Adrenal gland (tissue), 12 donors: ENCODE measurements around the gene EYA4. TPM values are rescaled to one million over a fixed set of nuclear protein-coding genes. Genes with fewer than 3 reads are reported as not detected.

Experiments used
- DNase-seq, 7 donors: peaks; one replicate each; pipeline ENCODE4 v3.0.0-alpha.2; 2019 to 2020
- H3K27ac ChIP-seq, 5 donors: fragments of 200-600 bp; sonication (generic) in 4 of 5; 1 replicate in 3 of 5; 2 replicates in 2 of 5; pipeline versions ENCODE4 v1.5.1 to v1.8.0; 2016 to 2020; ENCODE audit warnings: mild to moderate bottlenecking in 1 of 5
- H3K27me3 ChIP-seq: fragments of 200-600 bp; 2 replicates; pipeline ENCODE4 v1.8.0; 2021
- H3K36me3 ChIP-seq, 2 donors: fragments of 200-600 bp; replicated peaks in 1 of 2; 1 replicate in 1 of 2; 2 replicates in 1 of 2; pipeline versions ENCODE4 v1.5.1 to v1.8.0; 2018 to 2022
- H3K4me1 ChIP-seq, 2 donors: fragments of 200-600 bp; replicated peaks in 1 of 2; 1 replicate in 1 of 2; 2 replicates in 1 of 2; pipeline versions ENCODE4 v1.5.1 to v1.8.0; 2018 to 2021
- H3K4me3 ChIP-seq, 4 donors: fragments of 200-600 bp; sonication (generic) in 3 of 4; one replicate each; pipeline ENCODE4 v1.5.1; 2016 to 2018
- H3K9me3 ChIP-seq, 3 donors: fragments of 200-600 bp; sonication (generic) in 1 of 3; replicated peaks in 1 of 3; 1 replicate in 2 of 3; 2 replicates in 1 of 3; pipeline versions ENCODE4 v1.5.1 to v1.8.0; 2016 to 2021
- CTCF ChIP-seq, 6 experiments: fragments of 450-650 bp in 4 of 6; fragments of 200-600 bp in 2 of 6; sonication (generic) in 1 of 6; IDR thresholded peaks; 1 replicate in 5 of 6; 2 replicates in 1 of 6; pipeline versions ENCODE4 v1.5.1 to v1.8.0; 2016 to 2021; ENCODE audit warnings: antibody characterized with exemption in 6 of 6, mild to moderate bottlenecking in 2 of 6, moderate library complexity in 1 of 6
- POLR2A ChIP-seq, 2 donors: fragments of 450-650 bp; IDR thresholded peaks; one replicate each; pipeline ENCODE4 v1.6.1; 2017; ENCODE audit warnings: antibody characterized with exemption in 2 of 2, mild to moderate bottlenecking in 2 of 2, moderate library complexity in 1 of 2
- WGBS, 4 donors: extraction: QIAGEN DNeasy Blood & Tissue Kit in 2 of 4; methylation state at CpG; one replicate each; pipeline versions ENCODE4 v1.1.5 to v1.1.7; 2013 to 2017; 5-methylcytosine and 5-hydroxymethylcytosine counted together
- intact Hi-C, 2 donors: fragments of 100-400 bp; cut with DNase I; formaldehyde crosslinking; loops; one replicate each; pipeline versions ENCODE4 v1.14.1 to v1.15.0; 2022 to 2023
- polyA plus RNA-seq, 3 donors: library from polyadenylated mRNA; stranded (reverse); fragments of 200-250 nt in 2 of 3; fragments of 350-450 nt in 1 of 3; fragmentation: Illumina TruSeq in 1 of 3; extraction: RNeasy Lipid Tissue Mini Kit (QIAGEN cat#74804) in 1 of 3; gene quantifications; one replicate each; pipeline ENCODE4 v1.2.3, GENCODE V29; 2013 to 2014
- total RNA-seq, 9 donors: library from RNA; depleted of rRNA in 4 of 9; stranded (reverse); fragments of >200 nt in 4 of 9; fragments of 120-200 nt in 1 of 9; fragmentation: NEBNext Ultra II Directional in 1 of 9; extraction: Animal tissue kit (Norgen Biotek cat#: 25700) in 1 of 9; gene quantifications; one replicate each; pipeline versions ENCODE4 v1.1.0 to v1.2.4, GENCODE V29; 2013 to 2023
- donor health status: healthy with polysubstance abuse.
- donor health status: Bipolar disorder and iron deficiency.
- donor health status: DM: yes; HTN: yes; CAD: no.
- donor health status: DM: no; HTN: no; CAD: no.
- donor health status: DM: no; HTN: no; CAD: no.
- donor health status: DM: yes; HTN: yes; CAD: no.

The EYA4 gene
- total and polyA plus RNA-seq, 12 donors, result 0.17 to 6.3 (median 1.6) TPM

DNA sequence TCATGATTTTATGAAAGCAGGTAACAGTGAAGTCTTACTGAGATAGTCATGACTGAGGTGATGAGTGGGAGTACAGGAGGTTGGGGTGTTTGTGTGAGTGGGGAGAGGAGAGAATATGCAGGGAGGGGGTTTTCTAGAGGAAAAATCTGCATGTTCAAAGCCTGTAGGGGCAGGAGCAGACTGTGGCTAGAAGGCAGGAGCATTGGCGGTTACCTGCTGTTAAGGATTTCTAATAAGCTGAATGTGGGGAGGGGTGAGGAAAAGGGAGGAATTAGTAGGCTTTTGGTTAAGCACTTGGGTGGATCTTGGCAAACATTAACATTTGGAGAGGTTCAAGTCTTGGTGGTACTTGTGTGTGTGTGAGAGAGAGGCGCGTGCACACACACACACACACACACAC, 70.8 kb downstream of the EYA4 start:
- no peak for DNase-seq
- 69 to 95% (median 79%) methylated on average over 3 of the region's 3 CpGs for WGBS, 4 donors
- Histone ChIP-seq H3K36me3 (no peaks in the 10 kb centered on the region), H3K27ac (no peak overlapping the region), H3K4me3 (no peak overlapping the region), H3K9me3 (no peaks in the 10 kb centered on the region), H3K4me1 (no peaks in the 10 kb centered on the region), H3K27me3 (no peaks in the 10 kb centered on the region)
- intact Hi-C loops, result no loop called here
- TF ChIP-seq CTCF (IDR thresholded peaks at IDR 0.05), result no peak
- no peak for TF ChIP-seq POLR2A (IDR thresholded peaks at IDR 0.05)

- Histone ChIP-seq H3K4me1 (no peaks in the 10 kb centered on the region), H3K27me3 (no peaks in the 10 kb centered on the region), H3K4me3 (no peak overlapping the region), H3K36me3 (no peaks in the 10 kb centered on the region), H3K27ac (no peak overlapping the region), H3K9me3 (no peaks in the 10 kb centered on the region)
- intact Hi-C loops, result no loop called here
- DNase-seq, result no peak
- no peak for TF ChIP-seq CTCF (IDR thresholded peaks at IDR 0.05)
- TF ChIP-seq POLR2A (IDR thresholded peaks at IDR 0.05), result no peak
- 83 to 91% (median 91%) methylated on average over 1 of the region's 1 CpG for WGBS, 4 donors
Measured at GRCh38 chr6:133313068-133313467, 71.9 kb downstream of the EYA4 start.

GRCh38 chr6:133314947-133315346, 73.8 kb downstream of the EYA4 start:
- intact Hi-C loops, result no loop called here
- DNase-seq, result no peak
- Histone ChIP-seq H3K27ac (no peak overlapping the region), H3K4me1 (no peaks in the 10 kb centered on the region), H3K27me3 (no peaks in the 10 kb centered on the region), H3K9me3 (no peaks in the 10 kb centered on the region), H3K36me3 (no peaks in the 10 kb centered on the region), H3K4me3 (no peak overlapping the region)
- 86 to 90% (median 89%) methylated on average over 4 of the region's 4 CpGs for WGBS, 4 donors
- TF ChIP-seq POLR2A (IDR thresholded peaks at IDR 0.05), result no peak

DNA sequence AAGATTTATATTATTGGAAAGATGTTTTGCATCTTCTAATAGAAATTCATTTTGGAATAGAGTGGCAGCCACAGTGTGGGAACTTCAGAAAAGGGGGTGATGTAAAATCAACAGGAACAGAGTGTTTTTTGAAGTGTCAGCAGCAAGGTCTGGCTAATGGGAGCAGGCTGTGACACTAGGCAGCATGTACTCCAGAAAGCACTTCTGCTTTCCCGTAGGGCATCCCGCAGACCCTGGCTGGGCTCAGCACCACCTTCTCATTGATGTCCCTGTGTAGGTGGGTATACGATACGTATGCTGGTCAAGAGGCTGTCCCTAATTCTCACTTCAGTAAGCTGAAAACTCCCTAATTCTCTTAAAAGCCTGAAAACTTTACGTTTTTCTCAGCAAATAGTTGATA, 74.7 kb downstream of the EYA4 start:
- no peaks in the 10 kb centered on the region for H3K4me1 ChIP-seq
- DNase-seq, result no peak
- intact Hi-C loops, result no loop called here
- H3K27me3 ChIP-seq, result no peaks in the 10 kb centered on the region
- no peak overlapping the region for H3K27ac ChIP-seq
- WGBS, 4 donors, result 65 to 75% (median 71%) methylated on average over 5 of the region's 5 CpGs
- no peaks in the 10 kb centered on the region for H3K9me3 ChIP-seq
- no peak overlapping the region for H3K4me3 ChIP-seq
- no peaks in the 10 kb centered on the region for H3K36me3 ChIP-seq
- TF ChIP-seq CTCF (IDR thresholded peaks at IDR 0.05) (no peak), POLR2A (IDR thresholded peaks at IDR 0.05) (no peak)

- 83 to 92% (median 87%) methylated on average over 4 of the region's 4 CpGs for WGBS, 4 donors
- Histone ChIP-seq H3K27me3 (no peaks in the 10 kb centered on the region), H3K27ac (no peak overlapping the region), H3K4me1 (no peaks in the 10 kb centered on the region), H3K36me3 (no peaks in the 10 kb centered on the region), H3K4me3 (no peak overlapping the region), H3K9me3 (no peaks in the 10 kb centered on the region)
- TF ChIP-seq POLR2A (IDR thresholded peaks at IDR 0.05) (no peak), CTCF (IDR thresholded peaks at IDR 0.05) (no peak)
- DNase-seq, result no peak
- intact Hi-C loops, result no loop called here
Measured at GRCh38 chr6:133317704-133318103, 76.5 kb downstream of the EYA4 start.
